Tibial nerve (tissue), 4 donors: ENCODE data around the gene AHRR.

Source experiments
- EP300 ChIP-seq, 2 donors: sonication (generic); formaldehyde crosslinking; IDR thresholded peaks; one replicate each; pipeline ENCODE4 v1.6.1; 2017; ENCODE audit warnings: antibody characterized with exemption in 2 of 2, mild to moderate bottlenecking in 1 of 2
- POLR2A ChIP-seq, 2 donors: fragments of 450-650 bp; IDR thresholded peaks; one replicate each; pipeline ENCODE4 v1.6.1; 2017; ENCODE audit warnings: antibody characterized with exemption in 2 of 2, mild to moderate bottlenecking in 2 of 2, moderate library complexity in 2 of 2
- TF ChIP-seq, protein P1 (sequence below), 5 experiments: fragments of 200-600 bp in 3 of 5; fragments of 450-650 bp in 2 of 5; sonication (generic) in 3 of 5; IDR thresholded peaks; one replicate each; pipeline ENCODE4 v1.5.1; 2016 to 2019; ENCODE audit warnings: antibody characterized with exemption in 5 of 5, mild to moderate bottlenecking in 3 of 5, moderate library complexity in 2 of 5

DNA sequence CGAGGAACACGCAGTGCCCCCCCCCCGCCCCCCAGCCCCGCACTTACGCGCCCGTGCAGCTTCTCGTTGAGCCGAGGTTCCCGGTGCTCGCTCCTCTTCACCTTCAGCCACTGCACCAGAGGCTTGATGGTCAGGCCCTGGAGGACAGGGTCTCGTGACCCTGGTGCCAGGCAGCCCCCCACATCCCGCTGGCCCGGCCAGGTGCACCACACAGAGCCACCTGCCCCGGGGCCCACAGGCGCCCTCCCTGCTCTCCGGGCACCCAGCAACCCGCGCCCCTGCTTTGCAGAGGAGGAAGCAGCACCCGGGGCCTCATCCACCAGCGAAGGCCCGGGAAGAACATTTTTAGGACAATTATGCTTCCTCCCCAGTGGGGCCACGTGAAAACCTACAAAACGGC, 160.5 kb downstream of the AHRR start:
- TF ChIP-seq, protein P1, sequence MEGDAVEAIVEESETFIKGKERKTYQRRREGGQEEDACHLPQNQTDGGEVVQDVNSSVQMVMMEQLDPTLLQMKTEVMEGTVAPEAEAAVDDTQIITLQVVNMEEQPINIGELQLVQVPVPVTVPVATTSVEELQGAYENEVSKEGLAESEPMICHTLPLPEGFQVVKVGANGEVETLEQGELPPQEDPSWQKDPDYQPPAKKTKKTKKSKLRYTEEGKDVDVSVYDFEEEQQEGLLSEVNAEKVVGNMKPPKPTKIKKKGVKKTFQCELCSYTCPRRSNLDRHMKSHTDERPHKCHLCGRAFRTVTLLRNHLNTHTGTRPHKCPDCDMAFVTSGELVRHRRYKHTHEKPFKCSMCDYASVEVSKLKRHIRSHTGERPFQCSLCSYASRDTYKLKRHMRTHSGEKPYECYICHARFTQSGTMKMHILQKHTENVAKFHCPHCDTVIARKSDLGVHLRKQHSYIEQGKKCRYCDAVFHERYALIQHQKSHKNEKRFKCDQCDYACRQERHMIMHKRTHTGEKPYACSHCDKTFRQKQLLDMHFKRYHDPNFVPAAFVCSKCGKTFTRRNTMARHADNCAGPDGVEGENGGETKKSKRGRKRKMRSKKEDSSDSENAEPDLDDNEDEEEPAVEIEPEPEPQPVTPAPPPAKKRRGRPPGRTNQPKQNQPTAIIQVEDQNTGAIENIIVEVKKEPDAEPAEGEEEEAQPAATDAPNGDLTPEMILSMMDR (IDR thresholded peaks at IDR 0.05) = no peak
- TF ChIP-seq POLR2A (IDR thresholded peaks at IDR 0.05) = no peak
- no peak for TF ChIP-seq EP300 (IDR thresholded peaks at IDR 0.05)
